ENCODE measurements around the gene RBMS1.

DNA sequence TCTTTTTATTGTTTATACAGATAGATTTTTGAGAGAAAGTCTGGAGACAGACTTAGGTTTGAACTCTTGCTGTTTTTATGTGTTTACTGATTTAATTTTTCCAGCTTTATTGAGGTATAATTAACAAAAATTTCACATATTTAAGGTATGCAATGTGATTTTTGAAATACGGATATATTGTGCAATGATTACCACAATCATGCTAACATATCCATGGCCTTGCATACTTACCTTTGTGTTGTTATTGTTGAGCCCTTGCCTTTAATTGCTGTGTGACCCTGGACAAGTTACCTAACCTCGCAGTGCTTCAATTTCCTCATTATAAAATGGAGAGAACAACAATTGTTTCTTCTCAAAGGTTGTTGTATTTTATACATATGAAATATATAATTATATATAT lies 13.9 kb upstream of the RBMS1 start:
- TF ChIP-seq POLR2A (IDR thresholded peaks at IDR 0.05; ENCODE audit: low read length) (no peak), CTCF (IDR thresholded peaks at IDR 0.05) (no peak), KDM1A (IDR thresholded peaks at IDR 0.05; ENCODE audit: low read depth) (no peak), HOXA7 (CRISPR knock-in tag; IDR thresholded peaks at IDR 0.05) (no peak), MYC (IDR thresholded peaks at IDR 0.05; ENCODE audit: borderline replicate concordance, low read length) (no peak), MAZ (IDR thresholded peaks at IDR 0.05; ENCODE audit: borderline replicate concordance, low read depth, low read length) (no peak), ZFP36 (IDR thresholded peaks at IDR 0.05; ENCODE audit: borderline replicate concordance, partially characterized antibody) (no peak), JUN (IDR thresholded peaks at IDR 0.05) (no peak)
- TF ChIP-seq, protein P1, sequence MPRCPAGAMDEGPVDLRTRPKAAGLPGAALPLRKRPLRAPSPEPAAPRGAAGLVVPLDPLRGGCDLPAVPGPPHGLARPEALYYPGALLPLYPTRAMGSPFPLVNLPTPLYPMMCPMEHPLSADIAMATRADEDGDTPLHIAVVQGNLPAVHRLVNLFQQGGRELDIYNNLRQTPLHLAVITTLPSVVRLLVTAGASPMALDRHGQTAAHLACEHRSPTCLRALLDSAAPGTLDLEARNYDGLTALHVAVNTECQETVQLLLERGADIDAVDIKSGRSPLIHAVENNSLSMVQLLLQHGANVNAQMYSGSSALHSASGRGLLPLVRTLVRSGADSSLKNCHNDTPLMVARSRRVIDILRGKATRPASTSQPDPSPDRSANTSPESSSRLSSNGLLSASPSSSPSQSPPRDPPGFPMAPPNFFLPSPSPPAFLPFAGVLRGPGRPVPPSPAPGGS (IDR thresholded peaks at IDR 0.05), result no peak
- TF ChIP-seq, protein P2, sequence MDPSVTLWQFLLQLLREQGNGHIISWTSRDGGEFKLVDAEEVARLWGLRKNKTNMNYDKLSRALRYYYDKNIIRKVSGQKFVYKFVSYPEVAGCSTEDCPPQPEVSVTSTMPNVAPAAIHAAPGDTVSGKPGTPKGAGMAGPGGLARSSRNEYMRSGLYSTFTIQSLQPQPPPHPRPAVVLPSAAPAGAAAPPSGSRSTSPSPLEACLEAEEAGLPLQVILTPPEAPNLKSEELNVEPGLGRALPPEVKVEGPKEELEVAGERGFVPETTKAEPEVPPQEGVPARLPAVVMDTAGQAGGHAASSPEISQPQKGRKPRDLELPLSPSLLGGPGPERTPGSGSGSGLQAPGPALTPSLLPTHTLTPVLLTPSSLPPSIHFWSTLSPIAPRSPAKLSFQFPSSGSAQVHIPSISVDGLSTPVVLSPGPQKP (IDR thresholded peaks at IDR 0.05; ENCODE audit: low read depth, low read length), result no peak
